Neural cell (in vitro differentiated cells): ENCODE data around the gene MUSK.

Experiments
- CTCF ChIP-seq: fragments of 450-650 bp; IDR thresholded peaks from 2 replicates; pipeline ENCODE4 v1.5.1; 2014; ENCODE audit warnings: antibody characterized with exemption, mild to moderate bottlenecking, moderate library complexity; ENCODE audit not compliant: poor library complexity, severe bottlenecking
- EP300 ChIP-seq: fragments of 450-650 bp; conservative IDR thresholded peaks from 2 replicates; pipeline ENCODE4 v1.6.1; 2014; ENCODE audit warnings: antibody characterized with exemption, mild to moderate bottlenecking, moderate library complexity; ENCODE audit not compliant: poor library complexity, severe bottlenecking
- EZH2 ChIP-seq: fragments of 200-600, 300-800 bp; shearing (Covaris generic), sonication (generic); IDR thresholded peaks from 2 replicates; pipeline ENCODE4 v1.6.1; 2014; ENCODE audit warnings: antibody characterized with exemption, low read length, borderline replicate concordance, mild to moderate bottlenecking; ENCODE audit not compliant: insufficient read depth, poor library complexity, severe bottlenecking
- MXI1 ChIP-seq: fragments of 450-650 bp; conservative IDR thresholded peaks from 2 replicates; pipeline ENCODE4 v1.6.1; 2014; ENCODE audit warnings: antibody characterized with exemption, mild to moderate bottlenecking; ENCODE audit not compliant: poor library complexity, severe bottlenecking
- POLR2AphosphoS5 ChIP-seq: IDR thresholded peaks from 2 replicates; pipeline ENCODE4 v1.6.1; 2012
- REST ChIP-seq: IDR thresholded peaks from 2 replicates; pipeline ENCODE4 v1.6.1; 2012; ENCODE audit warnings: borderline replicate concordance
- TAF1 ChIP-seq: IDR thresholded peaks from 2 replicates; pipeline ENCODE4 v1.6.1; 2012; ENCODE audit warnings: low read depth

GRCh38 chr9:110620726-110621125 is 47.9 kb upstream of the MUSK start:
- TF ChIP-seq CTCF (no peak), TAF1 (no peak), EP300 (no peak), POLR2AphosphoS5 (no peak), MXI1 (no peak), REST (no peak), EZH2 (no peak)
